H1 (cell line): ENCODE results near the gene CLDN6. TPM values are rescaled to one million over a fixed set of nuclear protein-coding genes. Genes with fewer than 3 reads are reported as not detected.

Experiments used
- CHD2 ChIP-seq: IDR thresholded peaks from 2 replicates; pipeline ENCODE4 v1.6.1; 2012; ENCODE audit warnings: low read length, improper control_type of control experiment
- CHD7 ChIP-seq: fragments of 300-600 bp; sonication (generic); IDR thresholded peaks from 2 replicates; pipeline ENCODE4 v1.7.1; 2012; ENCODE audit warnings: low read length, moderate library complexity, mild to moderate bottlenecking, inconsistent platforms; ENCODE audit not compliant: insufficient replicate concordance
- FOSL1 ChIP-seq: IDR thresholded peaks from 2 replicates; pipeline ENCODE4 v1.6.1; 2011; ENCODE audit warnings: mild to moderate bottlenecking, low read depth, low read length, moderate library complexity; ENCODE audit not compliant: insufficient read depth
- KDM1A ChIP-seq: fragments of 200-600, 300-600 bp; sonication (generic); IDR thresholded peaks from 2 replicates; pipeline ENCODE4 v1.7.1; 2016; ENCODE audit warnings: mild to moderate bottlenecking, low read length, borderline replicate concordance
- RAD21 ChIP-seq, 2 experiments: IDR thresholded peaks in 1 of 2; conservative IDR thresholded peaks in 1 of 2; 2 replicates each; pipeline ENCODE4 v1.6.1; 2011; ENCODE audit warnings: low read depth in 2 of 2, low read length in 2 of 2, improper control_type of control experiment in 1 of 2, inconsistent platforms in 1 of 2, mild to moderate bottlenecking in 1 of 2, moderate library complexity in 1 of 2
- SAP30 ChIP-seq: fragments of 300-600 bp; sonication (generic); IDR thresholded peaks from 2 replicates; pipeline ENCODE4 v1.7.1; 2012; ENCODE audit warnings: low read length, moderate library complexity, mild to moderate bottlenecking, inconsistent platforms; ENCODE audit not compliant: insufficient read depth, insufficient replicate concordance
- TAF1 ChIP-seq: IDR thresholded peaks from 2 replicates; pipeline ENCODE4 v1.6.1; 2011; ENCODE audit warnings: mild to moderate bottlenecking, low read depth, low read length
- TCF12 ChIP-seq: IDR thresholded peaks from 2 replicates; pipeline ENCODE4 v1.6.1; 2011; ENCODE audit warnings: low read depth, mild to moderate bottlenecking, low read length
- TEAD4 ChIP-seq: IDR thresholded peaks from 2 replicates; pipeline ENCODE4 v1.6.1; 2012; ENCODE audit warnings: low read depth, low read length, inconsistent platforms, mixed read lengths
- USF2 ChIP-seq: IDR thresholded peaks from 2 replicates; pipeline ENCODE4 v1.6.1; 2011; ENCODE audit warnings: low read length, improper control_type of control experiment
- polyA plus RNA-seq, 7 experiments: library from polyadenylated mRNA; depleted of rRNA in 3 of 7; stranded (reverse) in 5 of 7; unstranded in 2 of 7; fragments of >200 nt in 5 of 7; fragments of 200-250 nt in 2 of 7; gene quantifications; 1 replicate in 5 of 7; 2 replicates in 1 of 7; 4 replicates in 1 of 7; pipeline versions ENCODE4 v1.2.1 to v1.2.3, GENCODE V29; 2011 to 2013; ENCODE audit warnings: missing spikeins in 2 of 7, mixed read lengths in 2 of 7
- total RNA-seq: library from RNA; stranded (reverse); fragmentation: NEBNext Ultra II Directional; extraction: Animal tissue kit (Norgen Biotek cat#: 25700); gene quantifications from 2 replicates; pipeline ENCODE4 v1.2.1, GENCODE V29; 2021

The CLDN6 gene
- total and polyA plus RNA-seq, 2 of the 8 experiments (the other 6 are each of a cell fraction or from before 2014, with no cell fraction given), result 747 to 1,115 TPM

GRCh38 chr16:2983706-2984136 lies 34.3 kb downstream of the CLDN6 start (continued):
- TF ChIP-seq TAF1 (no peak), USF2 (no peak), RAD21 (IDR thresholded peaks at IDR 0.05 in 1 of 2, conservative IDR thresholded peaks at IDR 0.05 in 1 of 2; ENCODE audit: low read depth in 2 of 2, low read length in 2 of 2) (peak; percentile 73 to 81), FOSL1 (no peak), CHD2 (peak; percentile 80), TEAD4 (no peak), SAP30 (no peak), KDM1A (no peak), TCF12 (no peak), CHD7 (no peak)
